ENCODE measurements around the gene TRPV5. TPM values are rescaled to one million over a fixed set of nuclear protein-coding genes. Genes with fewer than 3 reads are reported as not detected.

The TRPV5 gene
- total RNA-seq, 1 donor from 2014 or later = not detected

DNA sequence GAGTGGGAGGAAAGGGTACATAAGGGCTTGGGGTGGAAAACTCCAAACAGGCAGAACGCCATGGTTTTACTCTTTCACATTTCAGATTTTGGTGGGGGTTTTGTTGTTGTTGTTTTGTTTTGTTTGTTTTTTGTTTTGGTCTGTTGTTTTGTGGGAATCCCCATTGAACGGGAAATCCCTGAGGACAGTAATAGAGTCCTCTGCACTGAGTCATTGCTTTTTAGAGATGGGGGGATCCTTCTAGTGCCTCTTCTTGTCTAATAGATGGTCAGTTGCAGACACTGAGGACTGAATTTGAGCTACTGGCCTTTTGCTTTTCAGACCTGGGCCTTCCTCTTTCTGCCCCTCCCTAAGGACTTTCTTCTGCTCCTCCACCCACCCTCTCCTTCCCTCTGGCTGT is 20.0 kb downstream of the TRPV5 start:
- Histone ChIP-seq H3K36me3 (ENCODE audit: control insufficient read depth in 3 of 3, insufficient read depth in 3 of 3, low read length in 3 of 3) (no peaks in the 10 kb centered on the region), H3K9me3 (ENCODE audit: control insufficient read depth in 3 of 3, low read length in 3 of 3) (no peaks in the 10 kb centered on the region), H3K4me1 (ENCODE audit: control insufficient read depth in 3 of 3, insufficient read depth in 3 of 3, low read length in 3 of 3) (no peaks in the 10 kb centered on the region), H3K27me3 (ENCODE audit: control insufficient read depth in 3 of 3, insufficient read depth in 3 of 3, low read length in 3 of 3) (peaks cover 0 to 2% (median 2%) of the 10 kb centered on the region in 3 donors), H3K4me3 (ENCODE audit: low read length in 3 of 3) (no peak overlapping the region), H3K9ac (ENCODE audit: low read depth in 1 of 3, low read length in 3 of 3) (no peak overlapping the region), H3K27ac (ENCODE audit: low read depth, low read length) (no peak overlapping the region)

DNA sequence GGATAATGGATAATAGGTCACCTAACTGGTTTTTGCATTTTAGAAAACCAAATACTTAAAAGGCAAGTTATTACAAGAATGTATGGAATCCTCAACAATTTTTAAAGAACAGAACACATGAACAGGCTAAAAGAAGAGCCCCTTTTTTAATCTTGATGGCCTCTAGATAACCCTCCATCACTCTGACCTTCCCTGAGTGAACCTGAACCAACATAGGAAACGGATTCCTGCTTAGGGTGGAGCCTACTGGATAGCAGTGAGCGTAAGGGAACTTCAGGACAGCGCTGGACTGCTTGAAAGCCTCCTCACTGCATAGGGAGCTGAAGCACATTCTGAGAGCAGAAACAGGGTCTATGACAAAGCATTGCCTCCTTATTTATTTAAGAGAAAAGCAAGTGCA is 20.5 kb downstream of the TRPV5 start:
- Histone ChIP-seq H3K27me3 (ENCODE audit: control insufficient read depth in 3 of 3, insufficient read depth in 3 of 3, low read length in 3 of 3) (peaks cover 0 to 2% (median 2%) of the 10 kb centered on the region in 3 donors), H3K27ac (ENCODE audit: low read depth, low read length) (no peak overlapping the region), H3K36me3 (ENCODE audit: control insufficient read depth in 3 of 3, insufficient read depth in 3 of 3, low read length in 3 of 3) (no peaks in the 10 kb centered on the region), H3K9me3 (ENCODE audit: control insufficient read depth in 3 of 3, low read length in 3 of 3) (no peaks in the 10 kb centered on the region), H3K9ac (ENCODE audit: low read depth in 1 of 3, low read length in 3 of 3) (no peak overlapping the region), H3K4me3 (ENCODE audit: low read length in 3 of 3) (no peak overlapping the region), H3K4me1 (ENCODE audit: control insufficient read depth in 3 of 3, insufficient read depth in 3 of 3, low read length in 3 of 3) (no peaks in the 10 kb centered on the region)

DNA sequence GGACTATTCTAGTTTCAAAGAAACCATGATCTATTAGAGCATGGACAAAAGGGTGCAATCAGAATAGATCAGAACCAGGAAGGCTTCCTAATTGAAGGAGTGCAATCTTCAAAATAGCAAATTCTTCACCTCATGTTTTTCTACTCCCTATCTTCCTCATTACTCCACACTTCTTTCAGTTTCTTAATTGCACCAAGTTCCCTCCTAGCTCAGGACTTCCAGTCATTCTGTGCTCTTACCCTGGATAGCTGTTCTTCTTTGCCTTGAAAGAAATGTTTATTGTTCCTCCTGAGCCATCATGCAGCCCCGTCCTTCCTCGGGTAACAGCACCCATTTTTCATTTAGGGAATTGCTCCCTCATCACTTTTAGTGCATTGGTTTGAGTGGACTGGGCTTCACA is 23.1 kb downstream of the TRPV5 start:
- Histone ChIP-seq H3K4me3 (ENCODE audit: low read length in 3 of 3) (no peak overlapping the region), H3K4me1 (ENCODE audit: control insufficient read depth in 3 of 3, insufficient read depth in 3 of 3, low read length in 3 of 3) (no peaks in the 10 kb centered on the region), H3K36me3 (ENCODE audit: control insufficient read depth in 3 of 3, insufficient read depth in 3 of 3, low read length in 3 of 3) (no peaks in the 10 kb centered on the region), H3K27me3 (ENCODE audit: control insufficient read depth in 3 of 3, insufficient read depth in 3 of 3, low read length in 3 of 3) (no peaks in the 10 kb centered on the region), H3K9ac (ENCODE audit: low read depth in 1 of 3, low read length in 3 of 3) (no peak overlapping the region), H3K27ac (ENCODE audit: low read depth, low read length) (no peak overlapping the region), H3K9me3 (ENCODE audit: control insufficient read depth in 3 of 3, low read length in 3 of 3) (no peaks in the 10 kb centered on the region)

DNA sequence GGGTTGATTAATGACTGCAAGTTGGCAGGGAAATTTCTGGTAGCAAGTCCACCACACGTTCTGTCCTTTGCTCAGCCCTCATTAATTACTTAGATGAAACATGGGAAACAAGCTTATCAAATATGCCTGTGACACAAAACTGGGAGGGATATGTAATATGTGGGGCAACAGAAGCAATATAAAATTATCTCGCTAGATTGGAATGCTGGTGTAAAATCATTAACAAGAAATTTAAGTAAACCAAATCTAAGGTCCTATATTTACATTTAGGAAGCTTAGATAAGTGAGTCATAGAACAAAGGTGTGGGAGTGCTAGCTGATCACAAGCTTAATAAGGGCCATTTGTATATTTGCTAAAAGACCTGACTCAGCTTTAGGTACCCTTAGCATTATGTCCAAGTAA is 23.5 kb downstream of the TRPV5 start:
- Histone ChIP-seq H3K27me3 (ENCODE audit: control insufficient read depth in 3 of 3, insufficient read depth in 3 of 3, low read length in 3 of 3) (no peaks in the 10 kb centered on the region), H3K4me1 (ENCODE audit: control insufficient read depth in 3 of 3, insufficient read depth in 3 of 3, low read length in 3 of 3) (no peaks in the 10 kb centered on the region), H3K9me3 (ENCODE audit: control insufficient read depth in 3 of 3, low read length in 3 of 3) (no peaks in the 10 kb centered on the region), H3K36me3 (ENCODE audit: control insufficient read depth in 3 of 3, insufficient read depth in 3 of 3, low read length in 3 of 3) (no peaks in the 10 kb centered on the region), H3K9ac (ENCODE audit: low read depth in 1 of 3, low read length in 3 of 3) (no peak overlapping the region), H3K4me3 (ENCODE audit: low read length in 3 of 3) (no peak overlapping the region), H3K27ac (ENCODE audit: low read depth, low read length) (no peak overlapping the region)

DNA sequence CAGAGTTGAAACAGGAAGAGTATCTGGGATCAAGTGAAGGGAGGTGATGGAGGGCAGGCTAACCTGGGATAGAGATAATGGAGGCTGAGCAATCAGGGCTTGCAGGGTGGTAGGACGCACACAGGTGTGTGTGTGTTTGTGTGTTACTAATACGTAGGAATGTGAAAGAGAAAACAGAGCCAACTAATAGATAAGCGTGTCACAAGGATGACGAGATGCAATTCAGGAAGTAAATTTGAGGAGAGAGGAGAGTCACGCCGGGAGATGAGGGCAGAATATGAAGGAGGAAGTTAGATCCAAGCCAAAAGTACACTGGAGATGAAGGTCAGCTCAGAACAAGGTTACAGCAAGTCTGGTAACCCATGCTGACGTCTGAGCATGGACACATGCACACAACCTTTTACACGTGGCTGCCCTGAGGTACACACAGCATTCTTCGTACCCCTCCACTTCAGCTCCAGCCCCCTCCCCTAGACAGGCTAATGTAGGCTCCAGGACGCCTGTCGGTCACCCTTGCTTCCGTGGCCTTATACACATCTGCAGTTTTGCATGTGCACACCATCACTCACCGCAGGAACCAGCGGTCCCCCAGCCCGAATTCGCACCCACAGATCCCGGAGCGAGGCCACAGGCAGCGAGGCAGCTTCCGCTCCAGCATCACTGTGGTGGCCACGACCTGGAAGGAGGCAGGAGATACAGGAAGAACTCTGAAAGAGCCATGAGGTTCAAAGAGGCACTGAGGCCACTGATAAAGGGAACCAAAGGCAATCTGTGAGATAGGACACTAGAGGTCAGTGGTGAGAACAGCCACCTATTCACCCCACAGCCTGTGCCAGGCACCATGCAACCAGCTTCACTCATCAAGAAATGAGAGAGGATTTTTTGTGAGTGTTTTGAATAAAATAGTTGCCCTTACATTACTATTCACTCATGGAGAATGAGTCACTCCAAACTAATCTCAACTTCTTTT is 24.3 kb downstream of the TRPV5 start:
- Histone ChIP-seq H3K27me3 (ENCODE audit: control insufficient read depth in 3 of 3, insufficient read depth in 3 of 3, low read length in 3 of 3) (no peaks in the 10 kb centered on the region), H3K9me3 (ENCODE audit: control insufficient read depth in 3 of 3, low read length in 3 of 3) (no peaks in the 10 kb centered on the region), H3K36me3 (ENCODE audit: control insufficient read depth in 3 of 3, insufficient read depth in 3 of 3, low read length in 3 of 3) (no peaks in the 10 kb centered on the region), H3K4me1 (ENCODE audit: control insufficient read depth in 3 of 3, insufficient read depth in 3 of 3, low read length in 3 of 3) (no peaks in the 10 kb centered on the region), H3K4me3 (ENCODE audit: low read length in 3 of 3) (no peak overlapping the region), H3K9ac (ENCODE audit: low read depth in 1 of 3, low read length in 3 of 3) (no peak overlapping the region), H3K27ac (ENCODE audit: low read depth, low read length) (no peak overlapping the region)

DNA sequence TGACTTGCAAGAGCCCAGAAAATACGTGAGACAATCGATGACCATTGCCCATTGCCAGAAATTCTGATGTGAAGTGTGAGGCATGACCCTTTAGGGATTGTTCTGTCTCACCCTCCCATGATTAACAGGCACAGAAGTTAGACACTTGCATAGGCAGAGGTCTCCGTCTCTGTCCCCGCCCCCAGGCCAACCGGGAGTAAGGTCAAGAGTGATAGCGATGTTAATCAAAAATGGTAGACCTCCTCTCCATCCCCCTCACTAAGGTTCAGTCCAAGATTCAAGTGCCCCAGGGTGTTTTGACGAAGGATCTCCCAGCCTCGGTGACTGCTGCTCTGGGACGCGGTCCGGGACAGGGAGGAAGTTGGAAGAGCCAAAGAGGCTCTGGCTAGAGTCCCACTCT is 25.3 kb downstream of the TRPV5 start:
- H3K27me3 ChIP-seq (ENCODE audit: control insufficient read depth in 3 of 3, insufficient read depth in 3 of 3, low read length in 3 of 3) = no peaks in the 10 kb centered on the region
- no peak overlapping the region for H3K9ac ChIP-seq (ENCODE audit: low read depth in 1 of 3, low read length in 3 of 3)
- no peaks in the 10 kb centered on the region for H3K36me3 ChIP-seq (ENCODE audit: control insufficient read depth in 3 of 3, insufficient read depth in 3 of 3, low read length in 3 of 3)
- H3K27ac ChIP-seq (ENCODE audit: low read depth, low read length) = no peak overlapping the region
- H3K9me3 ChIP-seq (ENCODE audit: control insufficient read depth in 3 of 3, low read length in 3 of 3) = no peaks in the 10 kb centered on the region
- H3K4me1 ChIP-seq (ENCODE audit: control insufficient read depth in 3 of 3, insufficient read depth in 3 of 3, low read length in 3 of 3) = no peaks in the 10 kb centered on the region
- no peak overlapping the region for H3K4me3 ChIP-seq (ENCODE audit: low read length in 3 of 3)

DNA sequence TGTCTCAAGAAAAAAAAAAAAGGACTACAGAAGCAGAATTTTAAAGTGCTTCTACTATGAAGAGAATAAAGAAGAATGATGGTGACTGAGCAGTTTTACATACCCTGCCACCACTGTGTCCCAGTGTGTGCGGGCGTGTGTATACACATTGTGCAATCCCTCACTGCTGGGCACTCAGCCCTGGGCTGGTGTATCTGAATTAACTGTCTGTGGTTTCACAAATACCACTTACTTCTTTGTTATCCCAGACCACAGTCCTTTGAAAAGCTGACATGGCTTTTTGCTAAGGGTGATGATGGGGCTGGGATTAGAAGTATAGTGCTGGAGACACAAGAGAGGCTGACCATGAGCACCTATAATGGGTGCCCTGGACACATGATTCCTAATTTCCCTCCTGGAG is 26.9 kb downstream of the TRPV5 start:
- H3K27ac ChIP-seq (ENCODE audit: low read depth, low read length) = no peak overlapping the region
- H3K4me3 ChIP-seq (ENCODE audit: low read length in 3 of 3) = no peak overlapping the region
- H3K27me3 ChIP-seq (ENCODE audit: control insufficient read depth in 3 of 3, insufficient read depth in 3 of 3, low read length in 3 of 3) = no peaks in the 10 kb centered on the region
- no peaks in the 10 kb centered on the region for H3K4me1 ChIP-seq (ENCODE audit: control insufficient read depth in 3 of 3, insufficient read depth in 3 of 3, low read length in 3 of 3)
- no peak overlapping the region for H3K9ac ChIP-seq (ENCODE audit: low read depth in 1 of 3, low read length in 3 of 3)
- H3K9me3 ChIP-seq (ENCODE audit: control insufficient read depth in 3 of 3, low read length in 3 of 3) = no peaks in the 10 kb centered on the region
- no peaks in the 10 kb centered on the region for H3K36me3 ChIP-seq (ENCODE audit: control insufficient read depth in 3 of 3, insufficient read depth in 3 of 3, low read length in 3 of 3)

DNA sequence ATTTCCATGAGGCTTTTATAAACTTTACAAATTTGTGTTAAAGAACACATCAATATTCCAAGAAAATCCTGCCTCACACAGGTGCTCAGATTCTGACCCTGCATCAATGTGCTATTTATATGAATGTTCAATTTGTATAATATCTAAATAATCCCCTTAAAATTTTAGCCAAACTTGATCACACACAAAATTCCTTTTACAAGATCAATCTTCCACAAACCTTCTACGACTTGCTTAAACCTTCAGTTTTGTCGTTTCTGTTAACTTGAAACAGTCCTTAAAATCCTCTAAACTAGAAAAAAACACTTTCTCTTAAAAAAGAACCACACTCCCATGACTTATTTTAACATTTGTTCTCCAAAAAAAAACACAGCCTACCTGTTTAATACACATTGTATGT is 27.8 kb downstream of the TRPV5 start:
- H3K4me3 ChIP-seq (ENCODE audit: low read length in 3 of 3) = no peak overlapping the region

DNA sequence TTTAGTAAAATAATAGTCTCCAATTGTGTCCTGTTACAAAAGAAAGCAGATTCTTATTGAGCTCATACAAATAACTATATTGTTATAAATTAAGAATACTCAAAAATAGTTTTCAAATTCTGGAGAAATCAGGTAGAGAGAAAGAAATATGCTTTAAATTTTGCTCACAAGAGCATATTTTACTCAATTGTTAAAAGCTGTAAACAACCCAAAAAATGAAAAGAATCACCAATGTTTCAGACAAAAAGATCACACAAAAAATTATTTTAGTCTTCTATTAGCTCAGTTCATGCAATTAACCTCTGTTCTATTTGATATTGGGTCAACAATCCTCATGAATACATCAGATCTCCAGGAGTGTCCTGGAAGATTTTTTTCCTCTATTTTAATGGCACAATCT is 29.4 kb downstream of the TRPV5 start:
- Histone ChIP-seq H3K36me3 (ENCODE audit: control insufficient read depth in 3 of 3, insufficient read depth in 3 of 3, low read length in 3 of 3) (no peaks in the 10 kb centered on the region), H3K4me3 (ENCODE audit: low read length in 3 of 3) (no peak overlapping the region), H3K9ac (ENCODE audit: low read depth in 1 of 3, low read length in 3 of 3) (no peak overlapping the region), H3K4me1 (ENCODE audit: control insufficient read depth in 3 of 3, insufficient read depth in 3 of 3, low read length in 3 of 3) (no peaks in the 10 kb centered on the region), H3K27ac (ENCODE audit: low read depth, low read length) (no peak overlapping the region), H3K9me3 (ENCODE audit: control insufficient read depth in 3 of 3, low read length in 3 of 3) (no peaks in the 10 kb centered on the region), H3K27me3 (ENCODE audit: control insufficient read depth in 3 of 3, insufficient read depth in 3 of 3, low read length in 3 of 3) (no peaks in the 10 kb centered on the region)

More for the DNA sequence above, 27.8 kb downstream of the TRPV5 start:
- Histone ChIP-seq H3K4me1 (ENCODE audit: control insufficient read depth in 3 of 3, insufficient read depth in 3 of 3, low read length in 3 of 3) (no peaks in the 10 kb centered on the region), H3K27ac (ENCODE audit: low read depth, low read length) (no peak overlapping the region), H3K9me3 (ENCODE audit: control insufficient read depth in 3 of 3, low read length in 3 of 3) (no peaks in the 10 kb centered on the region), H3K36me3 (ENCODE audit: control insufficient read depth in 3 of 3, insufficient read depth in 3 of 3, low read length in 3 of 3) (no peaks in the 10 kb centered on the region), H3K27me3 (ENCODE audit: control insufficient read depth in 3 of 3, insufficient read depth in 3 of 3, low read length in 3 of 3) (no peaks in the 10 kb centered on the region), H3K9ac (ENCODE audit: low read depth in 1 of 3, low read length in 3 of 3) (no peak overlapping the region)

DNA sequence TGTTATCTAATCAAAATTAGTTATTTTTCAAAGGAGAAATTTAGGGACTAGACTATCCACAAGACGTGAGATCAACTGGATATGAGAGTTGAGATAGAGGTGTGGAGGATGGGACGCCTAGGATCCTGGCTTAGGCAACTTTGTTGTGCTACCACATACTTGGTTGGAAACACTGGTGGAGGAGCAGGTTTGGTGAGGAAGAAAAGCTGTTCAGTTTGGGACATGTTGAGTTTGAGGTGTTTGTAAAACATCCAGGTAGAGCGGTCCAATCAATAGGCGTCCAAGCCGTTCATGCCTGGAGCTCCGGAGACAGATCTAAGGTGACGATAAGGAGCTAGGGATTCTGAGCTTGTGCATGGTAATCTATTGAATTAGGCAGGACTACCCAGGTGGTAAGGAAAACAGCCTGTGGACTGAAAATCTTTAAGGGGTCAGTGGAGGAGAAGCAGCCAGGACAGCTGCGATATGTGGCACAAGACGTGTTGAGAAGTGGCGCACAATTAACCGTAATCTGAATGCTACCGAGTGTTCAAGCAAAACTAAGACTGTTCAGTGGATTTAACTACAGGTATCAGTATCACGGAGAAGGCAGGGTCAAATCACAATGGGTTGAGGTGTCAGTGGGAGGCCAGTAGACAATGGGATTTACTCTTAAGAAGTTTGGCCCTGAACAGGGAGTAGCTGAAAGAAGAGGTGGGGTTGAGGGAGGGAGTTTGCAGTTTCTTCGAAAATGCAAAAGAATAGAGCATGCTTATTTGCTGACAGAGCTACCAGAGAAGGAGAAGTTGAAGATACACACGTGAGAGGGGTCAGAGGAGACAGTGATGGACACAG is 31.9 kb downstream of the TRPV5 start:
- Histone ChIP-seq H3K4me3 (ENCODE audit: low read length in 3 of 3) (no peak overlapping the region), H3K27ac (ENCODE audit: low read depth, low read length) (no peak overlapping the region)

More for the DNA sequence above, 31.9 kb downstream of the TRPV5 start:
- Histone ChIP-seq H3K4me1 (ENCODE audit: control insufficient read depth in 3 of 3, insufficient read depth in 3 of 3, low read length in 3 of 3) (no peaks in the 10 kb centered on the region), H3K27me3 (ENCODE audit: control insufficient read depth in 3 of 3, insufficient read depth in 3 of 3, low read length in 3 of 3) (peaks cover 0 to 8% (median 0%) of the 10 kb centered on the region in 3 donors), H3K36me3 (ENCODE audit: control insufficient read depth in 3 of 3, insufficient read depth in 3 of 3, low read length in 3 of 3) (no peaks in the 10 kb centered on the region), H3K9ac (ENCODE audit: low read depth in 1 of 3, low read length in 3 of 3) (no peak overlapping the region), H3K9me3 (ENCODE audit: control insufficient read depth in 3 of 3, low read length in 3 of 3) (no peaks in the 10 kb centered on the region)
